Neural cell (in vitro differentiated cells): ENCODE measurements around the gene TNK2. TPM values are rescaled to one million over a fixed set of nuclear protein-coding genes. Genes with fewer than 3 reads are reported as not detected.
A peak's percentile ranks its signal among the peaks of the same experiment; 100 is the strongest.

Source experiments
- H2AFZ ChIP-seq: fragments of 200-600, 300-800 bp; sonication (generic), shearing (Covaris generic); 2 replicates; pipeline ENCODE4 v1.6.0; 2014; ENCODE audit warnings: low read depth, mild to moderate bottlenecking, antibody characterized with exemption, low read length, moderate library complexity
- H3F3A ChIP-seq: fragments of 200-600 bp; shearing (Covaris generic); 2 replicates; pipeline ENCODE4 v1.6.1; 2016; ENCODE audit warnings: mild to moderate bottlenecking, moderate library complexity, mixed read lengths, antibody characterized with exemption, low read length; ENCODE audit not compliant: insufficient read depth, poor library complexity, severe bottlenecking
- H3K27ac ChIP-seq: fragments of 200-600, 300-800 bp; sonication (generic), shearing (Covaris generic); 2 replicates; pipeline ENCODE4 v1.5.1; 2014; ENCODE audit warnings: mild to moderate bottlenecking, low read length, moderate library complexity
- H3K27me3 ChIP-seq: fragments of 300-800, 200-600 bp; sonication (generic), shearing (Covaris generic); 2 replicates; pipeline ENCODE4 v1.6.0; 2014; ENCODE audit warnings: mild to moderate bottlenecking, low read depth, low read length, moderate library complexity; ENCODE audit not compliant: insufficient read depth
- H3K36me3 ChIP-seq: fragments of 300-800, 200-600 bp; sonication (generic), shearing (Covaris generic); 2 replicates; pipeline ENCODE4 v1.5.1; 2014; ENCODE audit warnings: mild to moderate bottlenecking, antibody characterized with exemption, low read length, moderate library complexity; ENCODE audit not compliant: insufficient read depth
- H3K4me2 ChIP-seq: fragments of 300-800, 200-600 bp; sonication (generic), shearing (Covaris generic); 2 replicates; pipeline ENCODE4 v1.6.0; 2014; ENCODE audit warnings: mild to moderate bottlenecking, low read length
- H3K4me3 ChIP-seq: fragments of 300-800, 200-600 bp; sonication (generic), shearing (Covaris generic); 2 replicates; pipeline ENCODE4 v1.5.1; 2014; ENCODE audit warnings: mild to moderate bottlenecking, low read length, moderate library complexity
- H3K79me2 ChIP-seq: fragments of 200-600 bp; shearing (Covaris generic); replicated peaks from 2 replicates; pipeline ENCODE4 v1.6.0; 2014; ENCODE audit warnings: mild to moderate bottlenecking, low read length, moderate library complexity; ENCODE audit not compliant: insufficient read depth
- H3K9ac ChIP-seq: fragments of 300-800, 200-600 bp; sonication (generic), shearing (Covaris generic); 2 replicates; pipeline ENCODE4 v1.6.1; 2016; ENCODE audit warnings: mild to moderate bottlenecking, low read length, mixed read lengths
- H3K9me2 ChIP-seq: fragments of 200-600 bp; shearing (Covaris generic); 2 replicates; pipeline ENCODE4 v1.6.1; 2016; ENCODE audit warnings: mild to moderate bottlenecking, low read length, mixed read lengths; ENCODE audit not compliant: insufficient read depth
- H3K9me3 ChIP-seq: fragments of 200-600, 300-800 bp; sonication (generic), shearing (Covaris generic); 2 replicates; pipeline ENCODE4 v1.6.1; 2016; ENCODE audit warnings: mild to moderate bottlenecking, mixed run types, low read length, moderate library complexity, mixed read lengths
- H4K20me1 ChIP-seq: fragments of 200-600 bp; shearing (Covaris generic); 2 replicates; pipeline ENCODE4 v1.6.1; 2016; ENCODE audit warnings: mild to moderate bottlenecking, mixed run types; ENCODE audit not compliant: insufficient read depth
- EP300 ChIP-seq: fragments of 450-650 bp; conservative IDR thresholded peaks from 2 replicates; pipeline ENCODE4 v1.6.1; 2014; ENCODE audit warnings: antibody characterized with exemption, mild to moderate bottlenecking, moderate library complexity; ENCODE audit not compliant: poor library complexity, severe bottlenecking
- EZH2 ChIP-seq: fragments of 200-600, 300-800 bp; shearing (Covaris generic), sonication (generic); IDR thresholded peaks from 2 replicates; pipeline ENCODE4 v1.6.1; 2014; ENCODE audit warnings: antibody characterized with exemption, low read length, borderline replicate concordance, mild to moderate bottlenecking; ENCODE audit not compliant: insufficient read depth, poor library complexity, severe bottlenecking
- MXI1 ChIP-seq: fragments of 450-650 bp; conservative IDR thresholded peaks from 2 replicates; pipeline ENCODE4 v1.6.1; 2014; ENCODE audit warnings: antibody characterized with exemption, mild to moderate bottlenecking; ENCODE audit not compliant: poor library complexity, severe bottlenecking
- POLR2AphosphoS5 ChIP-seq: IDR thresholded peaks from 2 replicates; pipeline ENCODE4 v1.6.1; 2012
- RAD21 ChIP-seq: fragments of 450-650 bp; conservative IDR thresholded peaks from 2 replicates; pipeline ENCODE4 v1.6.1; 2014; ENCODE audit warnings: antibody characterized with exemption, mild to moderate bottlenecking, moderate library complexity
- REST ChIP-seq: IDR thresholded peaks from 2 replicates; pipeline ENCODE4 v1.6.1; 2012; ENCODE audit warnings: borderline replicate concordance
- SMC3 ChIP-seq: fragments of 450-650 bp; conservative IDR thresholded peaks from 2 replicates; pipeline ENCODE4 v1.6.1; 2014; ENCODE audit warnings: antibody characterized with exemption, mild to moderate bottlenecking, moderate library complexity; ENCODE audit not compliant: poor library complexity
- TAF1 ChIP-seq: IDR thresholded peaks from 2 replicates; pipeline ENCODE4 v1.6.1; 2012; ENCODE audit warnings: low read depth
- polyA plus RNA-seq: library from polyadenylated mRNA; depleted of rRNA; stranded (reverse); fragments of >200 nt; gene quantifications from 2 replicates; pipeline ENCODE4 v1.2.3, GENCODE V29; 2014
- TF ChIP-seq, protein P1 (sequence below): fragments of 450-650 bp; IDR thresholded peaks from 2 replicates; pipeline ENCODE4 v1.5.1; 2014; ENCODE audit warnings: antibody characterized with exemption, mild to moderate bottlenecking, moderate library complexity; ENCODE audit not compliant: poor library complexity, severe bottlenecking

Gene TNK2
- polyA plus RNA-seq, 1 donor from 2014 or later: 16.3 TPM

DNA sequence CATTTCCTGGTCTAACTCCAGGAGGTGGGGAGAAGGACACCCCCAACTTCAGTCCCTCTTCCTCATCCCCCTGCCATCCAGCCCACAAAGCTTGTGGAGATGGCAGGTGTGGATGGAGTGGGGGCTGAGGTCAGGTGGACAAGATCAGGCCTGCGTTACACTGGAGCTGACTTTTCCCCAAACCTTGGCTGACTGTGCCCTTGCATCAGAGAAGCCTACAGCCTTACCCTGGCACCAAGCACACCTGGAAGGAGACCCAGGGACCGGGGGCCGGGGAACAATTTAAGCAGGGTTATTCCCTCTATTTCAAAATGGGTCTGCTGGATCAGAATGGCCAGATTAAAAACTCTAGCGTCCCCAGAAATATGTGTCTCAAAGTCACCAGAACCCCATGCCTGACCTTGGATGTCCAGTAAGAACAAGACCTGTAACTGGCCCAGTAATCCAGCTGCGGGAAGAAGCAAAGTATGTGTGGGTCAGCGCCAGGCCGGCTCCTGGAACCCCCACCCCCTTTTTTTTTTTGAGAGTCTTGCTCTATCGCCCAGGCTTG is 14.4 kb downstream of the TNK2 start:
- no peaks in the 10 kb centered on the region for H4K20me1 ChIP-seq
- no peak overlapping the region for H3K27ac ChIP-seq
- peak overlapping the region; percentile 91 for H3K4me3 ChIP-seq
- no peaks in the 10 kb centered on the region for H3K27me3 ChIP-seq
- TF ChIP-seq RAD21 (no peak), EP300 (no peak), EZH2 (no peak), TAF1 (no peak), SMC3 (no peak), POLR2AphosphoS5 (no peak)
- TF ChIP-seq, protein P1, sequence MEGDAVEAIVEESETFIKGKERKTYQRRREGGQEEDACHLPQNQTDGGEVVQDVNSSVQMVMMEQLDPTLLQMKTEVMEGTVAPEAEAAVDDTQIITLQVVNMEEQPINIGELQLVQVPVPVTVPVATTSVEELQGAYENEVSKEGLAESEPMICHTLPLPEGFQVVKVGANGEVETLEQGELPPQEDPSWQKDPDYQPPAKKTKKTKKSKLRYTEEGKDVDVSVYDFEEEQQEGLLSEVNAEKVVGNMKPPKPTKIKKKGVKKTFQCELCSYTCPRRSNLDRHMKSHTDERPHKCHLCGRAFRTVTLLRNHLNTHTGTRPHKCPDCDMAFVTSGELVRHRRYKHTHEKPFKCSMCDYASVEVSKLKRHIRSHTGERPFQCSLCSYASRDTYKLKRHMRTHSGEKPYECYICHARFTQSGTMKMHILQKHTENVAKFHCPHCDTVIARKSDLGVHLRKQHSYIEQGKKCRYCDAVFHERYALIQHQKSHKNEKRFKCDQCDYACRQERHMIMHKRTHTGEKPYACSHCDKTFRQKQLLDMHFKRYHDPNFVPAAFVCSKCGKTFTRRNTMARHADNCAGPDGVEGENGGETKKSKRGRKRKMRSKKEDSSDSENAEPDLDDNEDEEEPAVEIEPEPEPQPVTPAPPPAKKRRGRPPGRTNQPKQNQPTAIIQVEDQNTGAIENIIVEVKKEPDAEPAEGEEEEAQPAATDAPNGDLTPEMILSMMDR: no peak
- no peak overlapping the region for H3K4me2 ChIP-seq
- no peak overlapping the region for H3K9ac ChIP-seq
- no peak overlapping the region for H2AFZ ChIP-seq
- peaks cover 8% of the 10 kb centered on the region for H3F3A ChIP-seq
- H3K36me3 ChIP-seq: no peaks in the 10 kb centered on the region
- H3K9me2 ChIP-seq: no peaks in the 10 kb centered on the region
- no peaks in the 10 kb centered on the region for H3K79me2 ChIP-seq
- H3K9me3 ChIP-seq: no peaks in the 10 kb centered on the region

DNA sequence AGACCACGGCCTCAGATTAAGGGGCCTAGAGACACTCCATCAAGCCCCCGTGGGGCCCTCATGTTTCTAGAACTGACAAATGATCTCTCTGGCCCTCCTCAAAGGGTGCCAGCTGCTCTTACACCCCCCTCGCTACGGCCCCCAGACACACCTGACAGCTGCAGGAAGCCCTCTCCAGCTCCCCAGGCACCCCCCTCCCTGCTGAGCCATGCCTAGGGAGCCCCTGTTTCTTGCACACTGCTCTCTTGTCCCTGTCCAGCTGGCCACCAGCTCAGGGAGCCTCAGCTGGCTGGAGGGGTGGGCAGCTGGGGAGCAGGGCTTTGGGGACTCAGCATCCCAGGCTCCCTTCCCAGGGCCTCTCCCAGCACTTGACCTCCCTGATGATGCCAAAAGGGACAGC is 14.8 kb downstream of the TNK2 start:
- no peaks in the 10 kb centered on the region for H3K27me3 ChIP-seq
- no peak overlapping the region for H2AFZ ChIP-seq
- no peak overlapping the region for H3K4me2 ChIP-seq
- no peak overlapping the region for H3K27ac ChIP-seq
- peaks cover 8% of the 10 kb centered on the region for H3F3A ChIP-seq
- no peaks in the 10 kb centered on the region for H3K9me2 ChIP-seq
- no peaks in the 10 kb centered on the region for H3K79me2 ChIP-seq
- TF ChIP-seq TAF1: no peak
- TF ChIP-seq RAD21: no peak
- no peak for TF ChIP-seq MXI1
- TF ChIP-seq SMC3: no peak
- TF ChIP-seq POLR2AphosphoS5: no peak
- TF ChIP-seq, protein P1: no peak
- TF ChIP-seq EP300: no peak
- no peak overlapping the region for H3K9ac ChIP-seq
- H3K9me3 ChIP-seq: no peaks in the 10 kb centered on the region
- H3K36me3 ChIP-seq: no peaks in the 10 kb centered on the region
- H3K4me3 ChIP-seq: no peak overlapping the region
- no peaks in the 10 kb centered on the region for H4K20me1 ChIP-seq

GRCh38 chr3:195893044-195893395 is 15.3 kb downstream of the TNK2 start:
- H3K9me2 ChIP-seq: no peaks in the 10 kb centered on the region
- H3K4me2 ChIP-seq: no peak overlapping the region
- H3K9me3 ChIP-seq: no peaks in the 10 kb centered on the region
- peaks cover 8% of the 10 kb centered on the region for H3F3A ChIP-seq
- no peaks in the 10 kb centered on the region for H3K79me2 ChIP-seq
- no peak overlapping the region for H2AFZ ChIP-seq
- no peaks in the 10 kb centered on the region for H3K36me3 ChIP-seq
- H3K27ac ChIP-seq: no peak overlapping the region
- H3K27me3 ChIP-seq: no peaks in the 10 kb centered on the region
- TF ChIP-seq, protein P1: no peak
- TF ChIP-seq MXI1 (no peak), POLR2AphosphoS5 (no peak), RAD21 (no peak), REST (no peak), EZH2 (no peak), EP300 (no peak), SMC3 (no peak), TAF1 (no peak)
- no peaks in the 10 kb centered on the region for H4K20me1 ChIP-seq
- H3K4me3 ChIP-seq: no peak overlapping the region
- peak overlapping the region; percentile 9 for H3K9ac ChIP-seq
